DMS153 treated with DMSO at 0.1 percent for 48 hours (cell line): ENCODE measurements around the gene CSF2RB.

Experiments
- DNase-seq: peaks from one replicate; lab custom pipeline; 2025; ENCODE audit not compliant: unreplicated experiment; lab: John Stamatoyannopoulos, UW

Gene CSF2RB

GRCh38 chr22:36887162-36887561 is 26.3 kb upstream of the CSF2RB start:
- no peak for DNase-seq

- no peak for DNase-seq
These were observed 21.8 kb upstream of the CSF2RB start for GRCh38 chr22:36891646-36892045.

DNA sequence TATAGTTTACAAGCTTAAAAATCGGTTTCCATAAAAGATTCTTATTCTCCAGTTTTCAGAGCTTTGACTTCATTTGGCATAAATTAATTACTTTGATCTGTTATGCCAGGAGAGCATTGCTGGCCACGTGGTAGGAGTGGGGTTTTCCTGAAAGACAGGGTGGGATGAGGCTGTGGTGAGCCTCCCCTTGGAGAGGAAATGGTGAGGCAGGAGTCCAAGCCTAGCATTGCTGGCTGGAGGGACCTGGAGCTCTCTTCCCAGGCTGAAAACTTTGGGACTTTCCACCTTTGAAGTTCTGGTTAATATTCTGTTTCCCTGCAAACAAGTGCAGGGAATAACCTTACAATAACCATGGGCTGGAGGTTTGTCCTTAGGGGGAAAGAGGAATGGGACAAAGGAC is 21.1 kb upstream of the CSF2RB start:
- DNase-seq: no peak

GRCh38 chr22:36893262-36893661 is 20.2 kb upstream of the CSF2RB start:
- no peak for DNase-seq

DNA sequence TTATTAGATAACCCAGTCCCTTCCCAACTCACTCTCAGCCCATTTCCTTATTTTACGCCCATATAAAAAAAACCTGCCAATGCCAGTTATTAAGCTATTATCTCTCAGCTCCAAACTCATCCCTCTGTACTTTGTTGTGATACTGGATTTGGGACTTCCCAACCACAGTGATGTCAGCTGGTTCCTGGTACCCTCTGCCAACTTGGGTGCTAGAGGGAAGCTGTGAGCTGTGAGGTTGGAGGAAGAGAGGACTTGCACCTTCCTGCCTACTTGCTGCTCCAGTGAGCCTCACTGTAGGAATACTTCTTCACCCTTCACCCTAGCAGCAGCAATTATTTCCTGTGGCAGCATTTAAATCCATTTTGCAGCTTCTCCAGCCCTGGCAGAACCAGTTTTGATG is 19.2 kb upstream of the CSF2RB start:
- no peak for DNase-seq

- DNase-seq: no peak
These were observed 15.8 kb upstream of the CSF2RB start for GRCh38 chr22:36897611-36898010.

DNA sequence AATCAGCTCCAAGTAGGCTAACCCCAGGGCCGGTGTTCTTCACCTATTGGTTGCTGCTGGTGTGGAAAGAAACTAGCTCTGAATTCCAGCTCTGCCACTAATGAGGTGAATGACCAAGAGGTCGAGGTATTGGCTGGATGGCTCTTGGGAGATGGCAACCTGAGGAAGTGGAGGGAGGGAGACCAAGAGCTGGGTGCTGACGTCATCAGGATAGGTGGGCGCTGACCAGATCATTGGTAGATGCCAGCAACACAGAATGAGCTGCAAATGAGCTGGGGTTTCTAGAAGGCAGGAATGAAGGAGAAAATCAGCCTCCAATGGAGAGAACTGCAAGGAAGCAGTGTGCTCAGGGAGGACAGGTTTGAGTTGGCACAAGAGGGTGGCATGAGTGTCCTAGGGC is 14.7 kb upstream of the CSF2RB start:
- no peak for DNase-seq

- no peak for DNase-seq
These were observed 13.9 kb upstream of the CSF2RB start for GRCh38 chr22:36899498-36899897.

GRCh38 chr22:36900225-36900624 is 13.2 kb upstream of the CSF2RB start:
- DNase-seq: no peak

DNA sequence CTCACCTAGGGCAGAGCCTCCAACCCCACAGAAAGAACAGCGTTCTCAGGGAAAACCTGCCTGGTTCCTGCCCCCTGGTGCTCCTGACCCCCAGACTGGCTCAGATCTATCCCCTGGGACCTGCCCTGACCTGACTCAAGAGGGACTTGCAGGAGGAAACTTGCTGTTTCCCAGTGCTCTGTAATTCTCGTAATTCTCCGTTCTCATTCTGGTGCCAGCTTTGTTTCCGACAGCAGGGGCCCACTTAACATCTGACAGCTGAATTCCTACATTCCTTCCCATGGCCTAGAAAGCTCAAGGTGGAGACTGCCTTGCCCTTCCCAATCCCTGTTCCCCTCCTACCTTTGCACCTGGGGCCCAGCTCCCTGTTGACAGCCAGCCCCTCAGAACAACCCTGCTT is 12.5 kb upstream of the CSF2RB start:
- DNase-seq: no peak

DNA sequence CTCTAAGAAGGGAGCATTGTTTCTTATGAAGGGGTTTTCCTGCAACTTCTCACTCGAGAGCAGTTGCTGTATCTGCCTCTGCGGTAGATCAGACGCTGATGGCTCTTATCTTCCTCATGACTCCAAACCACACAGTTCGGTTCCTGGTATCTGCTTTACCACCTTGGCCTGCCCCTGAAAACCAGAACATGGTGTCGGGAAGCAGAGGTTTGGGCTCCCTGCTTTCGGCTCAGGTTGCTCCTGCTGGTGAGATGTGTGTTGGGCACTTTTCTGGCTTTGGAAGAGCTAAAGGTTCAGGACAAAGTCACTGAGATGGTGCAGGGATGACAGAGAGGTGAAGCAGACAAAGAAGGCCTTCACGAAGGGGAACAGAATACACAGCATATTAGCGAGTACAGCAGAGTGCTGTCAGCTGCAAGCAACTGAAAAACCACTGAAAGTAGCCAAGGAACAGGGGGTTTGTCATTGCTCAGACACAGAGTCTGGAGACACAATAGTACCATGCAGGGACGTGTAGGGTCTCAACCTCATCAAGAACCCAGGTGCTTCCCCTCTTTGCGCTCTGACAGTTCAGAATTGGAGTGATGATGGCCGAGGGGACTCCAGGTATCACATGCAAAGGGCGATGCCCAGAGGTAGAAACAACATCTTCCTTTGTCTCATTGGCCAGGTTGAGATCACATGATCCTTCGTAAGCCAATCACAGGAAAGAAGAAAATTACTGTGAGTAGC is 11.9 kb upstream of the CSF2RB start:
- DNase-seq: no peak

- DNase-seq: no peak
These were observed 11.1 kb upstream of the CSF2RB start for GRCh38 chr22:36902143-36902926.

DNA sequence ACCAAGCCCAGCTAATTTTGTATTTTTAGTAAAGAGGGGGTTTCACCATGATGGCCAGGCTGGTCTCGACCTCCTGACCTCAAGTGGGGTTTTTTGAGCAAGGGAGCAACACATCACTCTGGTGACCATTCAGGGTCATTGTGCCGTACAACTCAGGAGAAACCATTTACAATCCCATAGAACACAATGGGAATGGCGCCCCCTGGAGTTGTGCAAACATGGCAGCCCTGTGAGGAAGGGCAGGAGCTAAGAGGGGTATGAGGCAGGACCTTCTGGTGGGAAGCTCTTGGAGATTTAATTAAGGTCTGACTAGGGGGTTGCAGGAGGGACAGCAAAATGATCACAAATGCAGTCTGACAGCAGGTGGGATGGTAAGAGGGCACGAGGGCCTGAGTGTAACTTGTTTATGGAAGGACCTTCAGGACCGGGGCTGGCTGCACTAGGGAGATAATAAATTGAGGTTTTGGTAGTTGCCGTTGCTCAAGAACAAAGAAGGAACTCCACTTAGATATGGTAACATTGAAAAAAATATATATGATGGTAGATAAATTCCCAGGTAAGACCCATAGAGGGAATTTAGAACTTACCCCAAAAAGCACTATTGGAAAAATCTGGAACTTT is 9.1 kb upstream of the CSF2RB start:
- DNase-seq: no peak

DNA sequence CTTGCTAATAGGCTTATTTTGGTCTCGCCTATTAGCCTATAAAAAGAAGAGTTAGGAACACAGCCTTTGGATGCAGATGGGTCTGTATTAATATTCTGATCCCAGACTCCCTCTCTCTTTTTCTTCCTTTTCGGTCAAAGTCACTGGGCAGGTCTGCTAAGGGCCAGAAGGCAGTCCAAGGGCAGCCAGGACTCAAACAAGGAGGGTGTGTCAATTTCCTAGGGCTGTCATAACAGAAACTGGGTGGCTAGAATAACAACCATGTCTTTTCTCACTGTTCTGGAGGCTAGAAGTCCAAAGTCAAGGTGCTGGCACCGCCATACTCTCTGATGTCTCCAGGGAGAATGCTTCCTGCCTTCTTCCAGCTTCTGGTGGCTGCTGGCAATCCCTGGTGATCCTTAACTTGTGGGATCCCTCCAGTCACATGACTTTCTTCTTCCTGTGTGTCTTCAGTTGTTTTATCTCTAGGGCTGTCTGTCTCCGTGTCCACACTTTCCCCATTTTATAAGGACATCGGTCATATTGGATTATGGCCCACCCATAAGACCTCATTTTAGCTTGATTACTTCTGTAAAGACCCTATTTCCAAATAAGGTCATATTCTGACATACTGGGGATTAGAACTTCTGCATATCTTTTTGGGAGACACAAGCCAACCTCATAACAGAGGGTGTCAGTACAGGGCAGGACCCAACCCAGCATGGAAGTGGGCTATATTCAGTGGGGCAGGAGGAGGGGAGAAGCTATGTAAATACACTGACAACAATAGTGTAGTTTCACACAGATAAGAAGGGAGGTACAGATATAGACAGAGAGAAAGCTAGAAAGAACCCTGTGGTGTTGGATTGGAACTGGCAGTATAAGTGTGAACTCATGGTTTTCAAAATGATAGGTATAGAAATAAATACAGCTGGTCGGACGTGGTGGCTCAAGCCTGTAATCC is 5.9 kb upstream of the CSF2RB start:
- no peak for DNase-seq

DNA sequence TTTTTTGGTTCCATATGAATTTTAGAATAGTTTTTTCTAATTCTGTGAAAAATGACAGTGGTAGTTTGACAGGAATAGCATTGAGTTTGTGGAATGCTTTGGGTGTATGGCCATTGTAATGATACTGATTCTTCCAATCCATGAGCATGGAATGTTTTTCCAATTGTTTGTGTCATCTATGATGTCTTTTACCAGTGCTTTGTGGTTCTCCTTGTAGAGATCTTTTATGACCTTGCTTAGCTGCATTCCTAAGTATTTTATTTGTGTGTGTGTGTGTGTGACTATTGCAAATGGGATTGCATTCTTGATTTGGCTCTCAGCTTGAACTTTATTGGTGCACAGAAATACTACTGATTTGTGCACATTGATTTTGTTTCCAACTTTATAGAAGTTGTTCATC is 3.0 kb upstream of the CSF2RB start:
- no peak for DNase-seq

DNA sequence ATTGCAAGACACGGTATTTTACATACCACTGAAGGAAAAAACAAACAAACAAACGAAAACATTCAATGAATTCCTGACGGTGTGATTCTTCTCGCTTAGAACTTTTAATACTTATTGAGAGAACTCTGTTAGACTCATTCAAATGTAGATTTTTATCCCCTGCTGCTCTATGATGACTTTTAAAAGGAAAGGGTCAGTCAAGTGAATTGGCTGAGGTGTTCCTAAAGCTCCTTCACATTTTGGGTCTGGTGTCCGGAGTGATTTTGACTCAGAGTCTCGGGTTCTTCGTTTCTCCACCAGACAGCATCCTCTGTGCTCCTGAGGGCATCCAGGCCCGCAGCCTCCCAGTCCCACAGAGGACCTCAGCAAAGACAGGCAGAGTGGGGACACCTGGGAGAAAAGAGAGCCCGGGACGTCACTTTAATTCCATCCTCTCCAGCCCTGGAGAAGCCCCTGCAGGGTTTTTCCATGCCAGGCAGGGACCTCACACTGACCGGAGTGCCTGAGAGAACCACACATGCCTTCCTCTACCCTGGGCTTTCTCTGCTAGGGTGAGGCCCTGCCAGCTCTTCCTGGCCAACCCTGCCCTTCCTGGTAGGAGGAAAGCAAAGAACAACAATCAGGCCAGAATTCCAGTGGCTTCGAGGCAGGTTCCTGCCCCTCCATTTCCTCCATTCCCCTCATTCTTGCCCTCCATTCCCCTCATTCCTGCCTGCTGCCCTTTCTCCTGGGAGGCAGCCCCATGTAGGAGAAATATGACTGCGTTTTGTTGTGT is 1.4 kb upstream of the CSF2RB start:
- DNase-seq: no peak

DNA sequence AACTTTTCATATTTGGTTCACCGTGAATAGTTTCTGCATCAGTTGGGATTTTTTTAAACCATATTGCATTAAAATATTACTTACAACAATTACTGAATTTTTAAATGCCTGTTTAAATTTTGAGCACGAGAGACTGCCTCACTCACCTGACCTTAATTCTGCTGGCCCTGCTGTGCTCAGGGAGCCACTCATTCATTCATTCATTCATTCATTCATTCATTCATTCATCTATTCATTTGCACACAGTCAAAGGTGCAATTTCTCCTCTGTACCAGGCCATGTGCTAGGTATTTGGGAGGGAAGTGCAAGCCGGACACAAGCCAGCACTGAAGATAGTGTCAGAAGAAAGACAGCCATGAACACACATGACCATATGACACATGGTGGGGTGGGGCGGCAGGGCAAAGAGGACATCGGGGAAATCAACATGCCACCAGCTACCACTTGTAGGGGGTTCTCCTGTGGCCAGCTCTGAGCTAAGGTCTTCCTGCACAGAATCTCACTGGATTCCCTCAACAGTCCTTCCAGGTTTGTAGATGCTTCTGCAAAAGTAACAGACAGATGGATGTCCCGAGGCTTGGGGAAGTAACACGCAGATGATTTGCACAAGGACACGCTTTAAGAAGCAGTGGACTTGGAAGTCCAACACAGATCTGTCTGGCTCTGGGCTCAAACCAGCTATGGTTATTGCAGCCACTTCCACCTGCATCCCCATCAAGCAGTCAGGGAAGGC is 568 bp upstream of the CSF2RB start:
- DNase-seq: no peak

DNA sequence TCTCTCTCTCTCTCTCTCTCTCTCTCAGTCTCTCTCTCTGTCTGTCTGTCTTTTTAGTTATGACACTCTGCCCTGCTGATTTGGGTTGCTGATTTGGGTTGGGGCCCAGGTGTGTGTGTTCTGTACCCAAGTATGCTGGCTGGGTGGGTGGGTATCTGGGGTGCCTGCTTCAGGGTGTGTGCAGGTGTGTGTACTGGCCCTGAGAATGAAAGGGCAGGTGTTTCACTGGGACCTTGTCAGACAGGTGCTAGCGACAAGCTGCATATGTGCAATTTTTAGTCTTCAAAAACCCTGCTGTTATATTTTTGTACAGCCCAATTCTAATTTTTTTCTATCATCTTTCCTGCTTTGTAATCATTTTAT is 943 bp downstream of the CSF2RB start:
- DNase-seq: no peak

- DNase-seq: no peak
These were observed 2.6 kb downstream of the CSF2RB start for GRCh38 chr22:36916034-36916433.
